Stimulated activated CD4-positive, alpha-beta T cell treated with anti-CD3 and anti-CD28 coated beads, Interleukin-2, amount 100 ng/mL, for 48 hours (primary cell): ENCODE results near the gene ZNF785.
"Not testable (repeated sequence)": the region's sequence is repeated elsewhere in the genome, so short reads cannot be mapped to it uniquely, and the experiment has no call there.

ENCODE experiments used
- DNase-seq, 2 donors: peaks; one replicate each; pipeline ENCODE4 v3.0.0-alpha.2; 2020

Gene ZNF785

GRCh38 chr16:30536391-30537024, 49.0 kb downstream of the ZNF785 start:
- DNase-seq = not testable (repeated sequence)

GRCh38 chr16:30535777-30536190, 49.7 kb downstream of the ZNF785 start:
- DNase-seq = peak; percentile 53 to 57

DNA sequence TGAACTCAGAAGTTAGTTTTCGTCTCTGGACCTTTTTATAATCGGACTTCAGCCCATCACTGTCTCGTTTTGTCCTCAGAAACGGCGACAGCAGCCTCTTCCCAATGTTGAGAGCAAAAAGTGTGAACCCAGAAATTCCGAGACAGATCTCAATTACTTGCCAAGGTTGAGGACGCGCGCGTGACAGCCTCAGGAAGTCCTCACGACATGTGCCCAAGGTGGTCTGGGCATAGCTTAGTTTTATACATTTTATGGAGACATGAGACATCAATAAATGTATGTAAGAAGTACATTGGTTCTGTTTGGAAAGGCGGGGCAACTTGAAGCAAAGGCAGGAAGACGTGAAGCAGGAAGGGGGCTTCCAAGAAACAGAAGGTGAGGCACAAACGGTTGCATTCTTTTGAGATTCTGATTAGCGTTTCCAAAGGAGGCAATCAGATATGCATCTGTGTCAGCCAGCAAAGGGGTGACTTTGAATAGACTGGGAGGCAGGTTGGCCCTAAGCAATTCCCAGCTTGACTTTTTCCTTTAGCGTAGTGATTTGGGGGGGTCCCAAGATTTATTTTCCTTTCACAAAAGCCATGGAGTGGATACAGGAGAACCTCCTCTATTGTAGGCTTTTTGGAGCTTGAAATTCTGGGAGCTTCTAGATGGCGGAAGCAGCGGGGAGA, 50.3 kb downstream of the ZNF785 start:
- DNase-seq = no peak

GRCh38 chr16:30534368-30535105, 51.0 kb downstream of the ZNF785 start, which contains the start of gene ZNF747:
TSS of gene ZNF747 (minus strand) at chr16:30534858. CDS start at chr16:30534679, 179 bp downstream.
- peak; percentile 85 to 87 for DNase-seq

DNA sequence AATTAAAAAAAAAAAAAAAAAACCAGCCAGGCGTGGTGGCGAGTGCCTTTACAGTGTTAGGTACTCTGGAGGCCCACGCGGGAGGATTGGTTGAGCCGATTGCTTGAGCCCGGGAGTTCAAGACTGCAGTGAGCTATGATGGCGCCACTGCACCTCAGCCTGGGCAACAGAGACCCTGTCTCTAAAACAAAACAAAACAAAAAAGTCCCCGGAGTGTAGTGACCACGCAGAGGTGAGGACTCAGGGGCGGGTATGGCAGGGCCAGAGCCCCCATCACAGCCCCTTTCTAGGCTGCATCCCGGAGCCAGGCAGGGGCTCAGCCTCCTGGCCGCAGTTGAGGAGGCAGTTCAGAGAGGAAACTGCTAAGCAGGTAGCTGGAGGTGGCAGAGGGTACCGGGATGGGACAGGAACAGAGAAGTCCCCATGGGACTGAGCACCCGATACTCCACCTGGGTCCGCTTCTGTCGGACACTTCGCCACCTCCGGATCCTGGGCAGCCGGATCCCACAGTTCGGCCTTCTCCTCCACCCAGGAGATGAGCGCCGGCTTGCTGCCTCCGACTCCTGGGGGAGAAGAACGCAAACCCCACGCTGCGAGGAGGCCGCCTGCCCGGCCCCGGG, 51.6 kb downstream of the ZNF785 start:
- no peak for DNase-seq

DNA sequence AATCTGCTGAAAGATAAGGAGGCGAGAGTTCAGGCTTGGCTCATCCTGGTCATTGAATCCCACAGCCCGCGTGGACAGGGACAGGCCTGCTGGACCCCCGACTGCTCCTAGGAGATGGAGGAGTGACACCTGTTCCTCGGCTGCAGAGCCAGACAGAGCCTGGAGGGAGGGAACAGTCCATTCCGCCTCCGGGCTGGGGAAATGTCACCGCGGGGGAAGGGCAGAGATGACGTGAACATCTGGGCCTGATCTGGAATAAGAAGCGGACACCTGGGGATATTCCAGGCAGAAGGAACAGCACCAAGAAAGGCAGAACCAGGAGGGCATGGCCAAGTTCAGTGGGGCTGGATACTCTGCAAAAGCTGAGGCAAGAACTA, 52.4 kb downstream of the ZNF785 start:
- DNase-seq = no peak

DNA sequence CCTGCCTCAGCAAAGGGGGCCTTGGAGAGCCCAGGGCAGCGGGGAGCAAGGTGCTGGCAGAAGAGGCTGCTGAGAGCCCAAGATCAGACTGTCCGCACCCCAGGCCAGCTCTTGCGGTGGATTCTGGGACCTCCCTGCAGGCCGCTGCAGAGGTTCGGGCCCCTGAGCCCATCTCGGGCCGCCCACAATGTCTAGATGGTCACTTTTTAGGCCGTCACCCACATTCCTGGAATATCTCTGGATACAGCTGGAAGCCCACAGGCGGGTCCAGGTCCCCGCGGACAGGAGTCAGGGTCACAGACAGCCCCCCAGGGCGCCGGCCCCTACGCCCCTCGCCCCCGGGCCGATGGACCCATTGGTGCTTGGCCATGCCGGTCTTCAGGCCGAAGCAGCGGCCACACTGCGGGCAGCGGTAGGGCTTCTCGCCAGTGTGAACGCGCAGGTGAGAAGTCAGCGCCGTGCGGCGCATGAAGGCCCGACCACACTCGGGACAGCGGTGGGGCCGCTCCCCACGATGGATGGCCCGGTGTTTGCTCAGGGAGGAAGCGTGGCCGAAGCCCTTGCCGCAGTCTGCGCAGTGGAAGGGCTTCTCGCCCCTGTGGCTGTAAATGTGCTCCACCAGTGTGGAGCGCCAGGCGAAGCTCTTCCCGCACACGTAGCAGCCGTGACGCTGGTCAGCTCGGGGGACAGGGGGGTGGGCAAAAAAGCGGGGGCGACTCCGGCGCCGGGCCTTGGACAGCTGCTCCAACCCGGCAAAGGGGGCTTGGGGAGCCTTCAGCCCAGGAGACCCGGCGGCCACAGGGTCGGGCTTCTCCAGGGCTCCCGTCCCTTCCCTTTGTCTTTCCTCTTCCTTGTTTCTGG, 53.0 kb downstream of the ZNF785 start:
- DNase-seq = no peak
